ENCODE data around the gene JARID2.

The JARID2 gene

GRCh38 chr6:15475872-15476271 lies 230.0 kb downstream of the JARID2 start:
- Histone ChIP-seq H3K36me3 (ENCODE audit: control insufficient read depth, insufficient read depth, low read length) (no peaks in the 10 kb centered on the region), H3K4me1 (ENCODE audit: control insufficient read depth, insufficient read depth, low read length, poor library complexity, severe bottlenecking) (no peaks in the 10 kb centered on the region), H3K27me3 (replicated peaks; ENCODE audit: control insufficient read depth, insufficient read depth, low read length, poor library complexity, severe bottlenecking) (no peaks in the 10 kb centered on the region), H3K4me3 (ENCODE audit: insufficient read depth, low read depth, low read length, poor library complexity, severe bottlenecking) (no peak overlapping the region), H3K27ac (ENCODE audit: insufficient read depth, low read length, poor library complexity, severe bottlenecking) (no peak overlapping the region), H3K9me3 (ENCODE audit: control insufficient read depth, low read length) (no peaks in the 10 kb centered on the region)
- no peak for DNase-seq

- no peak overlapping the region for H3K4me3 ChIP-seq (ENCODE audit: insufficient read depth, low read depth, low read length, poor library complexity, severe bottlenecking)
- H3K36me3 ChIP-seq (ENCODE audit: control insufficient read depth, insufficient read depth, low read length) = no peaks in the 10 kb centered on the region
- DNase-seq = no peak
- no peak overlapping the region for H3K27ac ChIP-seq (ENCODE audit: insufficient read depth, low read length, poor library complexity, severe bottlenecking)
- no peaks in the 10 kb centered on the region for H3K9me3 ChIP-seq (ENCODE audit: control insufficient read depth, low read length)
- no peaks in the 10 kb centered on the region for H3K27me3 ChIP-seq (replicated peaks; ENCODE audit: control insufficient read depth, insufficient read depth, low read length, poor library complexity, severe bottlenecking)
- H3K4me1 ChIP-seq (ENCODE audit: control insufficient read depth, insufficient read depth, low read length, poor library complexity, severe bottlenecking) = no peaks in the 10 kb centered on the region
These were observed 230.9 kb downstream of the JARID2 start for GRCh38 chr6:15476631-15477380.

- Histone ChIP-seq H3K27ac (ENCODE audit: insufficient read depth, low read length, poor library complexity, severe bottlenecking) (no peak overlapping the region), H3K27me3 (replicated peaks; ENCODE audit: control insufficient read depth, insufficient read depth, low read length, poor library complexity, severe bottlenecking) (no peaks in the 10 kb centered on the region), H3K9me3 (ENCODE audit: control insufficient read depth, low read length) (no peaks in the 10 kb centered on the region), H3K36me3 (ENCODE audit: control insufficient read depth, insufficient read depth, low read length) (no peaks in the 10 kb centered on the region), H3K4me3 (ENCODE audit: insufficient read depth, low read depth, low read length, poor library complexity, severe bottlenecking) (no peak overlapping the region), H3K4me1 (ENCODE audit: control insufficient read depth, insufficient read depth, low read length, poor library complexity, severe bottlenecking) (no peaks in the 10 kb centered on the region)
- DNase-seq = no peak
These were observed 231.9 kb downstream of the JARID2 start for GRCh38 chr6:15477746-15478145.

GRCh38 chr6:15479761-15480160 lies 233.9 kb downstream of the JARID2 start:
- no peaks in the 10 kb centered on the region for H3K9me3 ChIP-seq (ENCODE audit: control insufficient read depth, low read length)
- H3K27ac ChIP-seq (ENCODE audit: insufficient read depth, low read length, poor library complexity, severe bottlenecking) = no peak overlapping the region
- no peak for DNase-seq
- H3K4me3 ChIP-seq (ENCODE audit: insufficient read depth, low read depth, low read length, poor library complexity, severe bottlenecking) = no peak overlapping the region
- H3K36me3 ChIP-seq (ENCODE audit: control insufficient read depth, insufficient read depth, low read length) = no peaks in the 10 kb centered on the region
- H3K4me1 ChIP-seq (ENCODE audit: control insufficient read depth, insufficient read depth, low read length, poor library complexity, severe bottlenecking) = no peaks in the 10 kb centered on the region
- no peaks in the 10 kb centered on the region for H3K27me3 ChIP-seq (replicated peaks; ENCODE audit: control insufficient read depth, insufficient read depth, low read length, poor library complexity, severe bottlenecking)

- DNase-seq = no peak
- no peak overlapping the region for H3K27ac ChIP-seq (ENCODE audit: insufficient read depth, low read length, poor library complexity, severe bottlenecking)
- no peaks in the 10 kb centered on the region for H3K27me3 ChIP-seq (replicated peaks; ENCODE audit: control insufficient read depth, insufficient read depth, low read length, poor library complexity, severe bottlenecking)
These were observed 234.7 kb downstream of the JARID2 start for GRCh38 chr6:15480525-15480924.

GRCh38 chr6:15481390-15482291 lies 235.8 kb downstream of the JARID2 start:
- Histone ChIP-seq H3K4me3 (ENCODE audit: insufficient read depth, low read depth, low read length, poor library complexity, severe bottlenecking) (no peak overlapping the region), H3K9me3 (ENCODE audit: control insufficient read depth, low read length) (no peaks in the 10 kb centered on the region), H3K27ac (ENCODE audit: insufficient read depth, low read length, poor library complexity, severe bottlenecking) (no peak overlapping the region), H3K27me3 (replicated peaks; ENCODE audit: control insufficient read depth, insufficient read depth, low read length, poor library complexity, severe bottlenecking) (no peaks in the 10 kb centered on the region), H3K4me1 (ENCODE audit: control insufficient read depth, insufficient read depth, low read length, poor library complexity, severe bottlenecking) (no peaks in the 10 kb centered on the region), H3K36me3 (ENCODE audit: control insufficient read depth, insufficient read depth, low read length) (no peaks in the 10 kb centered on the region)
- DNase-seq = no peak

More at GRCh38 chr6:15480525-15480924, 234.7 kb downstream of the JARID2 start:
- Histone ChIP-seq H3K9me3 (ENCODE audit: control insufficient read depth, low read length) (no peaks in the 10 kb centered on the region), H3K36me3 (ENCODE audit: control insufficient read depth, insufficient read depth, low read length) (no peaks in the 10 kb centered on the region), H3K4me1 (ENCODE audit: control insufficient read depth, insufficient read depth, low read length, poor library complexity, severe bottlenecking) (no peaks in the 10 kb centered on the region), H3K4me3 (ENCODE audit: insufficient read depth, low read depth, low read length, poor library complexity, severe bottlenecking) (no peak overlapping the region)

- no peak for DNase-seq
- Histone ChIP-seq H3K27me3 (replicated peaks; ENCODE audit: control insufficient read depth, insufficient read depth, low read length, poor library complexity, severe bottlenecking) (no peaks in the 10 kb centered on the region), H3K36me3 (ENCODE audit: control insufficient read depth, insufficient read depth, low read length) (peaks cover 3% of the 10 kb centered on the region), H3K27ac (ENCODE audit: insufficient read depth, low read length, poor library complexity, severe bottlenecking) (no peak overlapping the region), H3K9me3 (ENCODE audit: control insufficient read depth, low read length) (no peaks in the 10 kb centered on the region), H3K4me1 (ENCODE audit: control insufficient read depth, insufficient read depth, low read length, poor library complexity, severe bottlenecking) (no peaks in the 10 kb centered on the region), H3K4me3 (ENCODE audit: insufficient read depth, low read depth, low read length, poor library complexity, severe bottlenecking) (no peak overlapping the region)
These were observed 237.2 kb downstream of the JARID2 start for GRCh38 chr6:15483060-15483459.

GRCh38 chr6:15484140-15484539 lies 238.3 kb downstream of the JARID2 start:
- Histone ChIP-seq H3K9me3 (ENCODE audit: control insufficient read depth, low read length) (no peaks in the 10 kb centered on the region), H3K4me3 (ENCODE audit: insufficient read depth, low read depth, low read length, poor library complexity, severe bottlenecking) (no peak overlapping the region), H3K4me1 (ENCODE audit: control insufficient read depth, insufficient read depth, low read length, poor library complexity, severe bottlenecking) (no peaks in the 10 kb centered on the region), H3K27ac (ENCODE audit: insufficient read depth, low read length, poor library complexity, severe bottlenecking) (no peak overlapping the region), H3K27me3 (replicated peaks; ENCODE audit: control insufficient read depth, insufficient read depth, low read length, poor library complexity, severe bottlenecking) (no peaks in the 10 kb centered on the region), H3K36me3 (ENCODE audit: control insufficient read depth, insufficient read depth, low read length) (peaks cover 12% of the 10 kb centered on the region)
- DNase-seq = no peak

- H3K9me3 ChIP-seq (ENCODE audit: control insufficient read depth, low read length) = no peaks in the 10 kb centered on the region
- no peak for DNase-seq
- no peak overlapping the region for H3K4me3 ChIP-seq (ENCODE audit: insufficient read depth, low read depth, low read length, poor library complexity, severe bottlenecking)
- no peak overlapping the region for H3K27ac ChIP-seq (ENCODE audit: insufficient read depth, low read length, poor library complexity, severe bottlenecking)
- H3K27me3 ChIP-seq (replicated peaks; ENCODE audit: control insufficient read depth, insufficient read depth, low read length, poor library complexity, severe bottlenecking) = no peaks in the 10 kb centered on the region
- H3K4me1 ChIP-seq (ENCODE audit: control insufficient read depth, insufficient read depth, low read length, poor library complexity, severe bottlenecking) = no peaks in the 10 kb centered on the region
- peaks cover 12% of the 10 kb centered on the region for H3K36me3 ChIP-seq (ENCODE audit: control insufficient read depth, insufficient read depth, low read length)
These were observed 239.0 kb downstream of the JARID2 start for GRCh38 chr6:15484821-15485220.

- H3K4me1 ChIP-seq (ENCODE audit: control insufficient read depth, insufficient read depth, low read length, poor library complexity, severe bottlenecking) = no peaks in the 10 kb centered on the region
- no peak overlapping the region for H3K4me3 ChIP-seq (ENCODE audit: insufficient read depth, low read depth, low read length, poor library complexity, severe bottlenecking)
- H3K27ac ChIP-seq (ENCODE audit: insufficient read depth, low read length, poor library complexity, severe bottlenecking) = no peak overlapping the region
These were observed 240.1 kb downstream of the JARID2 start for GRCh38 chr6:15485936-15486335.

More at GRCh38 chr6:15485936-15486335, 240.1 kb downstream of the JARID2 start:
- no peak for DNase-seq
- no peaks in the 10 kb centered on the region for H3K27me3 ChIP-seq (replicated peaks; ENCODE audit: control insufficient read depth, insufficient read depth, low read length, poor library complexity, severe bottlenecking)
- peaks cover 12% of the 10 kb centered on the region for H3K36me3 ChIP-seq (ENCODE audit: control insufficient read depth, insufficient read depth, low read length)
- no peaks in the 10 kb centered on the region for H3K9me3 ChIP-seq (ENCODE audit: control insufficient read depth, low read length)

Measured in effector memory CD4-positive, alpha-beta T cell (primary cell).